ENCODE data around the gene KDR.

DNA sequence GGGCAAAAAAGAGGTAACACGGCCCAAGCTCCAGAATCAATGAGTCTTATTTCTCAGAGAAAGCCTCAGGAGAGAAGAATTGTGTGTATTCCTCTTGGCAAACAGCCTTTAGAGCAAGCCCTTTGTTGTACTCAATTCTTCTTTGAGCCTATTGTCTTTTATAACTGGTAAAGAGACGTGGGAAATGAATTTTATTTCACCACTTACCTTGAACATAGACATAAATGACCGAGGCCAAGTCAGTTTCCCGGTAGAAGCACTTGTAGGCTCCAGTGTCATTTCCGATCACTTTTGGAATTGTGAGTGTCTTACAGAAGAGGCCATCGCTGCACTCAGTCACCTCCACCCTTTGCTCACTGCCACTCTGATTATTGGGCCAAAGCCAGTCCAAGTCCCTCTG is 7.0 kb downstream of the KDR start:
- TF ChIP-seq, protein P1, sequence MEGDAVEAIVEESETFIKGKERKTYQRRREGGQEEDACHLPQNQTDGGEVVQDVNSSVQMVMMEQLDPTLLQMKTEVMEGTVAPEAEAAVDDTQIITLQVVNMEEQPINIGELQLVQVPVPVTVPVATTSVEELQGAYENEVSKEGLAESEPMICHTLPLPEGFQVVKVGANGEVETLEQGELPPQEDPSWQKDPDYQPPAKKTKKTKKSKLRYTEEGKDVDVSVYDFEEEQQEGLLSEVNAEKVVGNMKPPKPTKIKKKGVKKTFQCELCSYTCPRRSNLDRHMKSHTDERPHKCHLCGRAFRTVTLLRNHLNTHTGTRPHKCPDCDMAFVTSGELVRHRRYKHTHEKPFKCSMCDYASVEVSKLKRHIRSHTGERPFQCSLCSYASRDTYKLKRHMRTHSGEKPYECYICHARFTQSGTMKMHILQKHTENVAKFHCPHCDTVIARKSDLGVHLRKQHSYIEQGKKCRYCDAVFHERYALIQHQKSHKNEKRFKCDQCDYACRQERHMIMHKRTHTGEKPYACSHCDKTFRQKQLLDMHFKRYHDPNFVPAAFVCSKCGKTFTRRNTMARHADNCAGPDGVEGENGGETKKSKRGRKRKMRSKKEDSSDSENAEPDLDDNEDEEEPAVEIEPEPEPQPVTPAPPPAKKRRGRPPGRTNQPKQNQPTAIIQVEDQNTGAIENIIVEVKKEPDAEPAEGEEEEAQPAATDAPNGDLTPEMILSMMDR (IDR thresholded peaks at IDR 0.05), result no peak
- no peak for TF ChIP-seq POLR2A (IDR thresholded peaks at IDR 0.05)
